NCI-H1105 (cell line): ENCODE data around the gene LIN7C.
A peak's percentile ranks its signal among the peaks of the same experiment; 100 is the strongest.

Experiments
- DNase-seq: peaks from one replicate; lab custom pipeline; 2025; lab: John Stamatoyannopoulos, UW

The LIN7C gene

GRCh38 chr11:27447288-27448183 is 59.0 kb downstream of the LIN7C start:
- no peak for DNase-seq

GRCh38 chr11:27445625-27446024 is 60.9 kb downstream of the LIN7C start:
- DNase-seq, result no peak

- DNase-seq, result peak; percentile 20
Measured at GRCh38 chr11:27444801-27445215, 61.8 kb downstream of the LIN7C start.
